ENCODE results near the gene MCL1.

- TF ChIP-seq POLR2AphosphoS5 (IDR thresholded peaks at IDR 0.05; ENCODE audit: low read depth, low read length) (no peak), POLR2A (IDR thresholded peaks at IDR 0.05; ENCODE audit: low read depth, low read length) (no peak)
Observed at GRCh38 chr1:150545486-150546032, 33.9 kb downstream of the MCL1 start.
